GM23338 (cell line): ENCODE measurements around the gene TTYH1. TPM values are rescaled to one million over a fixed set of nuclear protein-coding genes. Genes with fewer than 3 reads are reported as not detected.

ENCODE experiments used
- ATAC-seq: fragments of 200-7000 bp; cut with Tn5 transposase; 3 replicates; pipeline ENCODE4 v1.9.1; 2020
- DNase-seq: peaks from one replicate; pipeline ENCODE4 v3.0.0-alpha.2; 2015; ENCODE audit warnings: low spot score
- H2AFZ ChIP-seq: fragments of 200-600 bp; sonication (generic); 2 replicates; pipeline ENCODE4 v1.8.0; 2016; ENCODE audit warnings: antibody characterized with exemption, mild to moderate bottlenecking, moderate library complexity
- H3F3A ChIP-seq: fragments of 200-600 bp; sonication (generic); replicated peaks from 2 replicates; pipeline ENCODE4 v1.8.0; 2017; ENCODE audit warnings: antibody characterized with exemption, mixed run types, low read depth
- H3K27ac ChIP-seq: fragments of 200-600 bp; sonication (generic); 2 replicates; pipeline ENCODE4 v1.6.1; 2016; ENCODE audit warnings: low read depth
- H3K27me3 ChIP-seq: fragments of 200-600 bp; sonication (generic); 2 replicates; pipeline ENCODE4 v1.8.0; 2016; ENCODE audit warnings: mild to moderate bottlenecking, mixed run types, moderate library complexity; ENCODE audit not compliant: insufficient read depth
- H3K36me3 ChIP-seq: fragments of 200-600 bp; sonication (generic); 2 replicates; pipeline ENCODE4 v1.8.0; 2016; ENCODE audit warnings: mild to moderate bottlenecking; ENCODE audit not compliant: insufficient read depth
- H3K4me1 ChIP-seq: fragments of 200-600 bp; sonication (generic); 2 replicates; pipeline ENCODE4 v1.8.0; 2016; ENCODE audit warnings: mild to moderate bottlenecking, moderate library complexity; ENCODE audit not compliant: insufficient read depth
- H3K4me2 ChIP-seq: fragments of 200-600 bp; sonication (generic); 2 replicates; pipeline ENCODE4 v1.7.1; 2017; ENCODE audit warnings: mixed run types
- H3K4me3 ChIP-seq: fragments of 200-600 bp; sonication (generic); 2 replicates; pipeline ENCODE4 v1.6.1; 2016; ENCODE audit warnings: mixed run types
- H3K79me2 ChIP-seq: fragments of 200-600 bp; sonication (generic); replicated peaks from 2 replicates; pipeline ENCODE4 v1.8.0; 2017; ENCODE audit warnings: mild to moderate bottlenecking; ENCODE audit not compliant: insufficient read depth
- H3K9me2 ChIP-seq: fragments of 200-600 bp; sonication (generic); 2 replicates; pipeline ENCODE4 v1.8.0; 2017; ENCODE audit not compliant: insufficient read depth
- H4K20me1 ChIP-seq: fragments of 200-600 bp; sonication (generic); replicated peaks from 2 replicates; pipeline ENCODE4 v1.8.0; 2017; ENCODE audit warnings: mild to moderate bottlenecking; ENCODE audit not compliant: insufficient read depth
- H3K27ac Mint-ChIP-seq: 2 replicates; pipeline ENCODE4 v1.8.0; 2020; ENCODE audit warnings: inconsistent platforms, mild to moderate bottlenecking, moderate library complexity, mixed read lengths
- H3K27me3 Mint-ChIP-seq: 3 replicates; pipeline ENCODE4 v1.8.0; 2022; ENCODE audit warnings: low read depth, mild to moderate bottlenecking, moderate library complexity, mixed read lengths, inconsistent platforms; ENCODE audit not compliant: insufficient read depth, poor library complexity
- H3K36me3 Mint-ChIP-seq: 3 replicates; pipeline ENCODE4 v1.8.0; 2021; ENCODE audit warnings: low read depth, mild to moderate bottlenecking, inconsistent platforms, moderate library complexity, mixed read lengths
- H3K4me1 Mint-ChIP-seq: 3 replicates; pipeline ENCODE4 v1.8.0; 2020; ENCODE audit warnings: mild to moderate bottlenecking, inconsistent platforms, mixed read lengths
- H3K4me3 Mint-ChIP-seq: 3 replicates; pipeline ENCODE4 v1.8.0; 2021; ENCODE audit warnings: moderate library complexity, mild to moderate bottlenecking, inconsistent platforms, mixed read lengths
- H3K9me3 Mint-ChIP-seq: 3 replicates; pipeline ENCODE4 v1.8.0; 2020; ENCODE audit warnings: moderate library complexity, mild to moderate bottlenecking, inconsistent platforms, mixed read lengths
- CREB1 ChIP-seq: fragments of 250-450 bp; sonication (Bioruptor Pico); IDR thresholded peaks from 2 replicates; pipeline ENCODE4 v1.5.0; 2020; ENCODE audit warnings: low read depth, mild to moderate bottlenecking, moderate library complexity
- CTCF ChIP-seq, 2 experiments: fragments of 200-600 bp in 1 of 2; sonication (generic) in 1 of 2; conservative IDR thresholded peaks; 2 replicates each; pipeline versions ENCODE4 v1.5.1 to v1.6.1; 2016 to 2017; ENCODE audit warnings: antibody characterized with exemption in 2 of 2, low read depth in 2 of 2, mild to moderate bottlenecking in 2 of 2, moderate library complexity in 1 of 2
- ETS1 ChIP-seq: IDR thresholded peaks from 2 replicates; pipeline ENCODE4 v1.6.1; 2016; ENCODE audit warnings: antibody characterized with exemption
- EZH2 ChIP-seq: fragments of 200-600 bp; sonication (generic); IDR thresholded peaks from one replicate; pipeline ENCODE4 v1.8.0; 2017; ENCODE audit warnings: antibody characterized with exemption, mild to moderate bottlenecking, low read depth; ENCODE audit not compliant: unreplicated experiment
- EZH2phosphoT487 ChIP-seq: fragments of 200-600 bp; sonication (generic); IDR thresholded peaks from one replicate; pipeline ENCODE4 v1.8.1; 2018; ENCODE audit warnings: antibody characterized with exemption; ENCODE audit not compliant: unreplicated experiment
- JUNB ChIP-seq: IDR thresholded peaks from one replicate; pipeline ENCODE4 v1.6.1; 2016; ENCODE audit warnings: antibody characterized with exemption; ENCODE audit not compliant: unreplicated experiment
- NANOG ChIP-seq: IDR thresholded peaks from 2 replicates; pipeline ENCODE4 v1.6.1; 2016; ENCODE audit warnings: antibody characterized with exemption, borderline replicate concordance
- POLR2AphosphoS5 ChIP-seq: IDR thresholded peaks from 2 replicates; pipeline ENCODE4 v1.6.1; 2016; ENCODE audit warnings: antibody characterized with exemption, low read depth
- REST ChIP-seq: IDR thresholded peaks from one replicate; pipeline ENCODE4 v1.6.1; 2018; ENCODE audit warnings: antibody characterized with exemption; ENCODE audit not compliant: unreplicated experiment
- STAT1 ChIP-seq: IDR thresholded peaks from one replicate; pipeline ENCODE4 v1.6.1; 2016; ENCODE audit warnings: antibody characterized with exemption; ENCODE audit not compliant: unreplicated experiment
- ZNF114 ChIP-seq: fragments of 250-450 bp; sonication (Bioruptor Pico); IDR thresholded peaks from 2 replicates; pipeline ENCODE4 v1.5.0; 2020; ENCODE audit warnings: mild to moderate bottlenecking, moderate library complexity
- ZNF331 ChIP-seq: fragments of 250-450 bp; sonication (Bioruptor Pico); IDR thresholded peaks from 2 replicates; pipeline ENCODE4 v1.5.0; 2020; ENCODE audit warnings: low read depth, mild to moderate bottlenecking, moderate library complexity
- ZNF462 ChIP-seq: fragments of 250-450 bp; sonication (Bioruptor Pico); IDR thresholded peaks from 2 replicates; pipeline ENCODE4 v1.5.0; 2020; ENCODE audit warnings: mild to moderate bottlenecking, moderate library complexity
- polyA plus RNA-seq: library from polyadenylated mRNA; unstranded; fragments of >200 nt; fragmentation: Nextera tagmentation; extraction: Ambion mirVana; gene quantifications from 2 replicates; pipeline ENCODE4 v1.2.1, GENCODE V29; 2016
- total RNA-seq: library from RNA; depleted of rRNA; stranded (reverse); fragments of >200 nt; shearing (Covaris generic); gene quantifications from 2 replicates; pipeline ENCODE4 v1.2.3, GENCODE V29; 2014

The TTYH1 gene
- total and polyA plus RNA-seq, 2 experiments from 2014 or later: 18.2 to 40.8 TPM

- H3K27me3 Mint-ChIP-seq: peaks cover 17% of the 10 kb centered on the region
- no peaks in the 10 kb centered on the region for H3K36me3 ChIP-seq
- no peak; the same call in 2 of the 3 replicates for ATAC-seq
- no peak for TF ChIP-seq ETS1
- TF ChIP-seq ZNF462: no peak
- TF ChIP-seq REST: no peak
- TF ChIP-seq EZH2: no peak
- TF ChIP-seq ZNF331 (CRISPR knock-in tag): no peak
- TF ChIP-seq JUNB: no peak
- no peak for TF ChIP-seq EZH2phosphoT487
- no peak for TF ChIP-seq STAT1
- no peak for TF ChIP-seq CREB1 (CRISPR knock-in tag)
- no peak for TF ChIP-seq POLR2AphosphoS5
- no peak for TF ChIP-seq ZNF114 (CRISPR knock-in tag)
- no peak for TF ChIP-seq CTCF (conservative IDR thresholded peaks at IDR 0.05; ENCODE audit: low read depth in 2 of 2)
- no peak for TF ChIP-seq NANOG
- peak overlapping the region; percentile 51 for H3K4me3 Mint-ChIP-seq
- H3K36me3 Mint-ChIP-seq: peaks cover 55% of the 10 kb centered on the region
- 0 out of 2 replicates have a peak, but pooled peaks cover 3% of the 10 kb centered on the region for H3K79me2 ChIP-seq
- no peaks in the 10 kb centered on the region; the same call in 1 of the 2 replicates for H4K20me1 ChIP-seq
- no peaks in the 10 kb centered on the region for H3K27me3 ChIP-seq
- H3K27ac Mint-ChIP-seq: peak overlapping the region; percentile 80; the same call in 1 of the 2 replicates
- H3K4me2 ChIP-seq: peak overlapping the region; percentile 93
- H3K9me2 ChIP-seq: no peaks in the 10 kb centered on the region
- H3K4me1 Mint-ChIP-seq: peaks cover 43% of the 10 kb centered on the region
- peak overlapping the region; percentile 64; the same call in 1 of the 2 replicates for H3K4me3 ChIP-seq
- H3K4me1 ChIP-seq: peaks cover 37% of the 10 kb centered on the region
- no peak overlapping the region; the same call in 1 of the 2 replicates for H2AFZ ChIP-seq
- no peak for DNase-seq
- peaks cover 18% of the 10 kb centered on the region for H3F3A ChIP-seq
- 0 out of 2 replicates have a peak overlapping the region, but pooled peaks have one; percentile 32 for H3K27ac ChIP-seq
- H3K9me3 Mint-ChIP-seq: peaks cover 4% of the 10 kb centered on the region
These were observed 6.3 kb downstream of the TTYH1 start for GRCh38 chr19:54421521-54421920.
